Ovary (tissue), 3 donors: Measurements from ENCODE around the gene NOL3.

Source experiments
- POLR2A ChIP-seq: fragments of 450-650 bp; IDR thresholded peaks from one replicate; pipeline ENCODE4 v1.6.1; 2017; ENCODE audit warnings: antibody characterized with exemption, mild to moderate bottlenecking, moderate library complexity
- TF ChIP-seq, protein P1 (sequence below), 3 donors: fragments of 450-650 bp in 2 of 3; fragments of 200-600 bp in 1 of 3; IDR thresholded peaks; one replicate each; pipeline versions ENCODE4 v1.5.1 to v1.8.0; 2016 to 2022; ENCODE audit warnings: antibody characterized with exemption in 3 of 3, mild to moderate bottlenecking in 1 of 3
- donor health status: DM: no; HTN: no; CAD: no.

DNA sequence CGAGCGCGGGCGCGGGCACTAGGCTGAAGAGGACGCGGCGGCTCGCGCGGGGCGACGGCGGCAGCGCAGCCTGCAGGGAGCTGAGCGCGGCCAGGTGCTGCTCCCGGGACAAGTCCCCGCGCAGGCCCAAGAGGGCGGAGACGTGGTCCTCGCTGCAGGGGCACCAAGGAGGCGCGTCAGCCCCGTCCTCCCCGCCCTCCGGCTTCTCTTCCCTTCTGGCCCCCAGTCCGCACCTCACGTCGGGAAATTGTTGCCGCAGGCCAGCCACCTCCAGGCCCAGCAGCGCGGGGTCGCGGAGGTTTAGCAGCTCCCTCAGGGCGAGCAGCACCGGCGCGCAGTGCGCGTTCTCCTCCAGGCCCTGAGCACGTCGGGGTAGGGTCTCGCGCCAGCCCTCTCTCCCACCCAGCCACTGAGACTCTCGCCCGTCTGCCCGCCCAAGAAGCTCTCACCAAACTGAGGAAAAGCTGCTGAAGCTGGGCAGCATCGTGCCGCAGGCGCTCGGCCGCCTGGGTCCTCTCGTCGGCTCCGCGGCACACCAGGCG lies 14.2 kb downstream of the NOL3 start:
- TF ChIP-seq, protein P1, sequence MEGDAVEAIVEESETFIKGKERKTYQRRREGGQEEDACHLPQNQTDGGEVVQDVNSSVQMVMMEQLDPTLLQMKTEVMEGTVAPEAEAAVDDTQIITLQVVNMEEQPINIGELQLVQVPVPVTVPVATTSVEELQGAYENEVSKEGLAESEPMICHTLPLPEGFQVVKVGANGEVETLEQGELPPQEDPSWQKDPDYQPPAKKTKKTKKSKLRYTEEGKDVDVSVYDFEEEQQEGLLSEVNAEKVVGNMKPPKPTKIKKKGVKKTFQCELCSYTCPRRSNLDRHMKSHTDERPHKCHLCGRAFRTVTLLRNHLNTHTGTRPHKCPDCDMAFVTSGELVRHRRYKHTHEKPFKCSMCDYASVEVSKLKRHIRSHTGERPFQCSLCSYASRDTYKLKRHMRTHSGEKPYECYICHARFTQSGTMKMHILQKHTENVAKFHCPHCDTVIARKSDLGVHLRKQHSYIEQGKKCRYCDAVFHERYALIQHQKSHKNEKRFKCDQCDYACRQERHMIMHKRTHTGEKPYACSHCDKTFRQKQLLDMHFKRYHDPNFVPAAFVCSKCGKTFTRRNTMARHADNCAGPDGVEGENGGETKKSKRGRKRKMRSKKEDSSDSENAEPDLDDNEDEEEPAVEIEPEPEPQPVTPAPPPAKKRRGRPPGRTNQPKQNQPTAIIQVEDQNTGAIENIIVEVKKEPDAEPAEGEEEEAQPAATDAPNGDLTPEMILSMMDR (IDR thresholded peaks at IDR 0.05) = peak in 1 of 3 donors; percentile 4
- no peak for TF ChIP-seq POLR2A
